WTC11 (cell line): Measurements from ENCODE around the gene DYRK3.

Experiments used
- CREM ChIP-seq: sonication (generic); formaldehyde crosslinking; IDR thresholded peaks from 2 replicates; pipeline ENCODE4 v1.8.1; 2022; ENCODE audit warnings: mild to moderate bottlenecking, missing genetic modification reagents, moderate library complexity
- CTCF ChIP-seq: fragments of 200-600 bp; IDR thresholded peaks from 2 replicates; pipeline ENCODE4 v1.8.0; 2022; ENCODE audit warnings: antibody characterized with exemption
- NR2C2 ChIP-seq: sonication (generic); formaldehyde crosslinking; IDR thresholded peaks from 2 replicates; pipeline ENCODE4 v1.8.0; 2022; ENCODE audit warnings: mild to moderate bottlenecking, missing genetic modification reagents
- SP1 ChIP-seq: sonication (generic); formaldehyde crosslinking; conservative IDR thresholded peaks from 2 replicates; pipeline ENCODE4 v1.8.1; 2022; ENCODE audit warnings: missing genetic modification reagents
- TF ChIP-seq, protein P1 (sequence below): sonication (generic); formaldehyde crosslinking; conservative IDR thresholded peaks from 2 replicates; pipeline ENCODE4 v1.8.1; 2022; ENCODE audit warnings: mild to moderate bottlenecking, missing genetic modification reagents
- TF ChIP-seq, protein P2 (sequence below): sonication (generic); formaldehyde crosslinking; IDR thresholded peaks from 2 replicates; pipeline ENCODE4 v1.8.1; 2023; ENCODE audit warnings: mild to moderate bottlenecking, missing genetic modification reagents, moderate library complexity
- TF ChIP-seq, protein P3 (sequence below): sonication (generic); formaldehyde crosslinking; IDR thresholded peaks from 2 replicates; pipeline ENCODE4 v1.8.0; 2022; ENCODE audit warnings: mild to moderate bottlenecking, missing genetic modification reagents

GRCh38 chr1:206654828-206655227 is 19.5 kb downstream of the DYRK3 start:
- TF ChIP-seq CTCF: no peak
- TF ChIP-seq, protein P1, sequence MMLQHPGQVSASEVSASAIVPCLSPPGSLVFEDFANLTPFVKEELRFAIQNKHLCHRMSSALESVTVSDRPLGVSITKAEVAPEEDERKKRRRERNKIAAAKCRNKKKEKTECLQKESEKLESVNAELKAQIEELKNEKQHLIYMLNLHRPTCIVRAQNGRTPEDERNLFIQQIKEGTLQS (CRISPR knock-in tag): no peak
- TF ChIP-seq, protein P2, sequence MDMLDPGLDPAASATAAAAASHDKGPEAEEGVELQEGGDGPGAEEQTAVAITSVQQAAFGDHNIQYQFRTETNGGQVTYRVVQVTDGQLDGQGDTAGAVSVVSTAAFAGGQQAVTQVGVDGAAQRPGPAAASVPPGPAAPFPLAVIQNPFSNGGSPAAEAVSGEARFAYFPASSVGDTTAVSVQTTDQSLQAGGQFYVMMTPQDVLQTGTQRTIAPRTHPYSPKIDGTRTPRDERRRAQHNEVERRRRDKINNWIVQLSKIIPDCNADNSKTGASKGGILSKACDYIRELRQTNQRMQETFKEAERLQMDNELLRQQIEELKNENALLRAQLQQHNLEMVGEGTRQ (CRISPR knock-in tag): no peak
- TF ChIP-seq SP1 (CRISPR knock-in tag): no peak
- TF ChIP-seq, protein P3, sequence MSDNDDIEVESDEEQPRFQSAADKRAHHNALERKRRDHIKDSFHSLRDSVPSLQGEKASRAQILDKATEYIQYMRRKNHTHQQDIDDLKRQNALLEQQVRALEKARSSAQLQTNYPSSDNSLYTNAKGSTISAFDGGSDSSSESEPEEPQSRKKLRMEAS (CRISPR knock-in tag): no peak
- TF ChIP-seq CREM: no peak
- no peak for TF ChIP-seq NR2C2 (CRISPR knock-in tag)
